ENCODE results near the gene TESK1.

TESK1 gene

GRCh38 chr9:35656831-35657545, 51.9 kb downstream of the TESK1 start:
- TF ChIP-seq POLR2A (IDR thresholded peaks at IDR 0.05; ENCODE audit: extremely low read depth, insufficient read length) (no peak), MYC (IDR thresholded peaks at IDR 0.05; ENCODE audit: low read depth, low read length) (no peak)
- TF ChIP-seq, protein P1, sequence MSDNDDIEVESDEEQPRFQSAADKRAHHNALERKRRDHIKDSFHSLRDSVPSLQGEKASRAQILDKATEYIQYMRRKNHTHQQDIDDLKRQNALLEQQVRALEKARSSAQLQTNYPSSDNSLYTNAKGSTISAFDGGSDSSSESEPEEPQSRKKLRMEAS (IDR thresholded peaks at IDR 0.05; ENCODE audit: low read depth, low read length), result no peak
- TF ChIP-seq, protein P2, sequence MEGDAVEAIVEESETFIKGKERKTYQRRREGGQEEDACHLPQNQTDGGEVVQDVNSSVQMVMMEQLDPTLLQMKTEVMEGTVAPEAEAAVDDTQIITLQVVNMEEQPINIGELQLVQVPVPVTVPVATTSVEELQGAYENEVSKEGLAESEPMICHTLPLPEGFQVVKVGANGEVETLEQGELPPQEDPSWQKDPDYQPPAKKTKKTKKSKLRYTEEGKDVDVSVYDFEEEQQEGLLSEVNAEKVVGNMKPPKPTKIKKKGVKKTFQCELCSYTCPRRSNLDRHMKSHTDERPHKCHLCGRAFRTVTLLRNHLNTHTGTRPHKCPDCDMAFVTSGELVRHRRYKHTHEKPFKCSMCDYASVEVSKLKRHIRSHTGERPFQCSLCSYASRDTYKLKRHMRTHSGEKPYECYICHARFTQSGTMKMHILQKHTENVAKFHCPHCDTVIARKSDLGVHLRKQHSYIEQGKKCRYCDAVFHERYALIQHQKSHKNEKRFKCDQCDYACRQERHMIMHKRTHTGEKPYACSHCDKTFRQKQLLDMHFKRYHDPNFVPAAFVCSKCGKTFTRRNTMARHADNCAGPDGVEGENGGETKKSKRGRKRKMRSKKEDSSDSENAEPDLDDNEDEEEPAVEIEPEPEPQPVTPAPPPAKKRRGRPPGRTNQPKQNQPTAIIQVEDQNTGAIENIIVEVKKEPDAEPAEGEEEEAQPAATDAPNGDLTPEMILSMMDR (IDR thresholded peaks at IDR 0.05; ENCODE audit: low read depth, low read length), result no peak
- DNase-seq (ENCODE audit: low read depth), result peak; percentile 19
- no peak overlapping the region for H3K4me3 ChIP-seq (ENCODE audit: low read depth, low read length)

GRCh38 chr9:35657546-35658136, 52.6 kb downstream of the TESK1 start, which contains the start of gene RMRP:
RMRP (minus strand) TSS chr9:35658019.
- TF ChIP-seq, protein P2 (IDR thresholded peaks at IDR 0.05; ENCODE audit: low read depth, low read length), result peak; percentile 16
- no peak for TF ChIP-seq POLR2A (IDR thresholded peaks at IDR 0.05; ENCODE audit: extremely low read depth, insufficient read length)
- TF ChIP-seq, protein P1 (IDR thresholded peaks at IDR 0.05; ENCODE audit: low read depth, low read length), result peak; percentile 99
- TF ChIP-seq MYC (IDR thresholded peaks at IDR 0.05; ENCODE audit: low read depth, low read length), result peak; percentile 98
- H3K4me3 ChIP-seq (ENCODE audit: low read depth, low read length), result peak within 1 kb of the TSS; percentile 65
- DNase-seq (ENCODE audit: low read depth), result peak; percentile 100

DNA sequence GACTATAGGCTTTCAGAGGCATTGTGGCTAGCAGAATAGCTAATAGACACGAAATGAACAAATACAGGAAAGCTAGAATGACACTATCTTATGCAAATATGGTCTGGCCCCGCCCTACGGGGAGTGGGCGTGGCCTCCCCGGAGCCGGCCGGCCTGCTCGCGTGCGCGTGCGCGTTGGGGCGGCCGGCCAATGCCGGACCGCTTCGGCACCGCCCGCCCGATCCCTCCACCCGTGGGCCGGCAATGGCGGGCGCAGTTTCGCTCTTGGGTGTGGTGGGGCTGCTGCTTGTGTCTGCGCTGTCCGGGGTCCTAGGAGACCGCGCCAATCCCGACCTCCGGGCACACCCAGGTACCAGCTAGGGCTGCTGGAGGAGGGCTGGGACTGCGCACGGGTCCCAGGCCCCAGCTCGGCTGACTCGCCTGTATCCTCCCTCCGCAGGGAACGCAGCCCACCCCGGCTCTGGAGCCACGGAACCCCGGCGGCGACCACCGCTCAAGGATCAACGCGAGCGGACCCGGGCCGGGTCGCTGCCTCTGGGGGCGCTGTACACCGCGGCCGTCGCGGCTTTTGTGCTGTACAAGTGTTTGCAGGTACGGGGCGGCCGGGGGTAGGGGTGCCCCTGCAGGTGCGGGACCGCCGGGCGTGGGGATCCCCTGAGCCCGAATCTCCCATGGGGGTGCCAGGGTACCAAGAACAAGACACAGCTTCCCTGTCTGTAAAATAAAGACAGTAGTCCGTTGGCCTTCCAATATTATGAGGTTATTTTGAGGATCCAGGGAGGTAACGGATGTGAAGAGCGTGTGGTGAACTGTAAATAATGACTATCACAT, 53.3 kb downstream of the TESK1 start, which contains the start of gene CCDC107:
CCDC107 (plus strand) TSS at position 156 of the 831 bp plus-strand sequence; CDS start at position 244, 88 bp downstream.
- peak; percentile 86 for DNase-seq (ENCODE audit: low read depth)
- H3K4me3 ChIP-seq (ENCODE audit: low read depth, low read length), result peak within 1 kb of the TSS; percentile 65
- TF ChIP-seq, protein P2 (IDR thresholded peaks at IDR 0.05; ENCODE audit: low read depth, low read length), result peak; percentile 56
- TF ChIP-seq MYC (IDR thresholded peaks at IDR 0.05; ENCODE audit: low read depth, low read length) (no peak), POLR2A (IDR thresholded peaks at IDR 0.05; ENCODE audit: extremely low read depth, insufficient read length) (peak; percentile 61)
- TF ChIP-seq, protein P1 (IDR thresholded peaks at IDR 0.05; ENCODE audit: low read depth, low read length), result no peak; the same call in 1 of the 2 replicates

DNA sequence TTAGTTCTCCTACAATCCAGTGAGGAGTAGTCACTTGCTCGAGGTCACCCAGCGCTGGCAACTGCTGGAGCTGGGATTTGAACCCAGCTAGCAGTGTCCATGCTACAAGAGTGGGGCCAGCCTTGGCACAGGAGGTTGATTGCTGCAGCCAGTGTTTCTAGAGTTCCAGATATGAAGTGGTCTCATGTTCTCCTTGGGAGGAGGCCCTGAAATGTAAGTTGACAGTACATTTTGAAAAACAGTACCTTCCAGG, 53.8 kb downstream of the TESK1 start:
- TF ChIP-seq MYC (IDR thresholded peaks at IDR 0.05; ENCODE audit: low read depth, low read length), result no peak
- TF ChIP-seq POLR2A (IDR thresholded peaks at IDR 0.05; ENCODE audit: extremely low read depth, insufficient read length), result no peak
- TF ChIP-seq, protein P1 (IDR thresholded peaks at IDR 0.05; ENCODE audit: low read depth, low read length), result no peak
- TF ChIP-seq, protein P2 (IDR thresholded peaks at IDR 0.05; ENCODE audit: low read depth, low read length), result no peak
- peak overlapping the region; percentile 65 for H3K4me3 ChIP-seq (ENCODE audit: low read depth, low read length)
- peak; percentile 65 for DNase-seq (ENCODE audit: low read depth)

GRCh38 chr9:35659340-35659739, 54.3 kb downstream of the TESK1 start:
- TF ChIP-seq POLR2A (IDR thresholded peaks at IDR 0.05; ENCODE audit: extremely low read depth, insufficient read length) (no peak), MYC (IDR thresholded peaks at IDR 0.05; ENCODE audit: low read depth, low read length) (no peak)
- TF ChIP-seq, protein P2 (IDR thresholded peaks at IDR 0.05; ENCODE audit: low read depth, low read length), result no peak
- TF ChIP-seq, protein P1 (IDR thresholded peaks at IDR 0.05; ENCODE audit: low read depth, low read length), result no peak
- peak overlapping the region; percentile 65 for H3K4me3 ChIP-seq (ENCODE audit: low read depth, low read length)
- DNase-seq (ENCODE audit: low read depth), result peak; percentile 18
